ENCODE data around the gene LINC00305. TPM values are rescaled to one million over a fixed set of nuclear protein-coding genes. Genes with fewer than 3 reads are reported as not detected.

The LINC00305 gene
- total RNA-seq, 1 donor from 2014 or later: not detected

- DNase-seq (ENCODE audit: low spot score): no peak
- H3K27me3 Mint-ChIP-seq (ENCODE audit: insufficient read depth): peaks cover 2% of the 10 kb centered on the region
- no peaks in the 10 kb centered on the region for H3K9me3 Mint-ChIP-seq
- no peaks in the 10 kb centered on the region for H3K4me1 Mint-ChIP-seq (ENCODE audit: low read depth)
- intact Hi-C loops (cut with micrococcal nuclease): no loop called here
- H3K27ac Mint-ChIP-seq: no peak overlapping the region
- no peak overlapping the region for H3K4me3 Mint-ChIP-seq
- no peaks in the 10 kb centered on the region for H3K36me3 Mint-ChIP-seq (ENCODE audit: low read depth)
Measured at GRCh38 chr18:64142904-64143303, 6.0 kb downstream of the LINC00305 start.

GRCh38 chr18:64137914-64138313, 11.0 kb downstream of the LINC00305 start:
- no peak for DNase-seq (ENCODE audit: low spot score)
- H3K36me3 Mint-ChIP-seq (ENCODE audit: low read depth): no peaks in the 10 kb centered on the region
- H3K9me3 Mint-ChIP-seq: no peaks in the 10 kb centered on the region
- intact Hi-C loops (cut with micrococcal nuclease): no loop called here
- no peak overlapping the region for H3K4me3 Mint-ChIP-seq
- no peaks in the 10 kb centered on the region for H3K27me3 Mint-ChIP-seq (ENCODE audit: insufficient read depth)
- H3K27ac Mint-ChIP-seq: no peak overlapping the region
- H3K4me1 Mint-ChIP-seq (ENCODE audit: low read depth): no peaks in the 10 kb centered on the region

GRCh38 chr18:64134044-64134747, 14.7 kb downstream of the LINC00305 start:
- intact Hi-C loops (cut with micrococcal nuclease): no loop called here
- Mint-ChIP-seq H3K4me3 (no peak overlapping the region), H3K36me3 (ENCODE audit: low read depth) (no peaks in the 10 kb centered on the region), H3K4me1 (ENCODE audit: low read depth) (no peaks in the 10 kb centered on the region), H3K9me3 (no peaks in the 10 kb centered on the region), H3K27me3 (ENCODE audit: insufficient read depth) (no peaks in the 10 kb centered on the region), H3K27ac (no peak overlapping the region)
- no peak for DNase-seq (ENCODE audit: low spot score)

DNA sequence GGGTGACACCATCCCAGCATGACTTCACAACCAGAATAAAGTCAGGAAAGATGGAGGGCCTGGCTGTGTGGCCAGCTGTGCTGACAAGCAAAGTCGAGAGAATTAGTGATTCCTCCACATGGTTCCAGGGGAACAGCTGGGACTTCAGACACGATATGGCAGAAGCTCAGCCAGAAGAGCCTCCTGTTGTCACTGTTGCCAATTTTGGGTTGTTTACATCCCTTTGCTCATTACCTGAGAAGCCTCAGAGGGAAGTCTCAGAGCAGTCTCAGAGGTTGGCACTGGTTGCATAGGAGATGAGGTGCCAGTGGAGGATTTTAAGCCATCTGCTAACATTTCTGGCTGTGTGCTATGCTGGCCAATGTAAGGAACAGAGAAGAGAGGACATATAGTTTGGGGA, 16.0 kb downstream of the LINC00305 start:
- no peak for DNase-seq (ENCODE audit: low spot score)
- Mint-ChIP-seq H3K4me3 (no peak overlapping the region), H3K4me1 (ENCODE audit: low read depth) (no peaks in the 10 kb centered on the region), H3K36me3 (ENCODE audit: low read depth) (no peaks in the 10 kb centered on the region), H3K27ac (no peak overlapping the region), H3K9me3 (no peaks in the 10 kb centered on the region), H3K27me3 (ENCODE audit: insufficient read depth) (no peaks in the 10 kb centered on the region)
- intact Hi-C loops (cut with micrococcal nuclease): no loop called here

GRCh38 chr18:64131314-64131713, 17.6 kb downstream of the LINC00305 start:
- no peak for DNase-seq (ENCODE audit: low spot score)
- Mint-ChIP-seq H3K4me1 (ENCODE audit: low read depth) (no peaks in the 10 kb centered on the region), H3K4me3 (no peak overlapping the region)

GRCh38 chr18:64127172-64127571, 21.7 kb downstream of the LINC00305 start:
- no peak overlapping the region for H3K4me3 Mint-ChIP-seq
- H3K36me3 Mint-ChIP-seq (ENCODE audit: low read depth): no peaks in the 10 kb centered on the region
- no peaks in the 10 kb centered on the region for H3K4me1 Mint-ChIP-seq (ENCODE audit: low read depth)
- H3K27ac Mint-ChIP-seq: no peak overlapping the region
- H3K9me3 Mint-ChIP-seq: no peaks in the 10 kb centered on the region
- no peak for DNase-seq (ENCODE audit: low spot score)
- no peaks in the 10 kb centered on the region for H3K27me3 Mint-ChIP-seq (ENCODE audit: insufficient read depth)
- intact Hi-C loops (cut with micrococcal nuclease): no loop called here

More at GRCh38 chr18:64131314-64131713, 17.6 kb downstream of the LINC00305 start:
- Mint-ChIP-seq H3K27ac (no peak overlapping the region), H3K27me3 (ENCODE audit: insufficient read depth) (no peaks in the 10 kb centered on the region), H3K9me3 (no peaks in the 10 kb centered on the region), H3K36me3 (ENCODE audit: low read depth) (no peaks in the 10 kb centered on the region)
- intact Hi-C loops (cut with micrococcal nuclease): no loop called here

- no peak for DNase-seq (ENCODE audit: low spot score)
- Mint-ChIP-seq H3K4me3 (no peak overlapping the region), H3K9me3 (no peaks in the 10 kb centered on the region), H3K36me3 (ENCODE audit: low read depth) (no peaks in the 10 kb centered on the region), H3K27ac (no peak overlapping the region), H3K4me1 (ENCODE audit: low read depth) (no peaks in the 10 kb centered on the region), H3K27me3 (ENCODE audit: insufficient read depth) (no peaks in the 10 kb centered on the region)
- intact Hi-C loops (cut with micrococcal nuclease): no loop called here
Measured at GRCh38 chr18:64119916-64120315, 29.0 kb downstream of the LINC00305 start.

- Mint-ChIP-seq H3K36me3 (ENCODE audit: low read depth) (no peaks in the 10 kb centered on the region), H3K27ac (no peak overlapping the region), H3K27me3 (ENCODE audit: insufficient read depth) (no peaks in the 10 kb centered on the region), H3K4me3 (no peak overlapping the region), H3K9me3 (no peaks in the 10 kb centered on the region), H3K4me1 (ENCODE audit: low read depth) (no peaks in the 10 kb centered on the region)
- intact Hi-C loops (cut with micrococcal nuclease): no loop called here
- no peak for DNase-seq (ENCODE audit: low spot score)
Measured at GRCh38 chr18:64118406-64118805, 30.5 kb downstream of the LINC00305 start.

DNA sequence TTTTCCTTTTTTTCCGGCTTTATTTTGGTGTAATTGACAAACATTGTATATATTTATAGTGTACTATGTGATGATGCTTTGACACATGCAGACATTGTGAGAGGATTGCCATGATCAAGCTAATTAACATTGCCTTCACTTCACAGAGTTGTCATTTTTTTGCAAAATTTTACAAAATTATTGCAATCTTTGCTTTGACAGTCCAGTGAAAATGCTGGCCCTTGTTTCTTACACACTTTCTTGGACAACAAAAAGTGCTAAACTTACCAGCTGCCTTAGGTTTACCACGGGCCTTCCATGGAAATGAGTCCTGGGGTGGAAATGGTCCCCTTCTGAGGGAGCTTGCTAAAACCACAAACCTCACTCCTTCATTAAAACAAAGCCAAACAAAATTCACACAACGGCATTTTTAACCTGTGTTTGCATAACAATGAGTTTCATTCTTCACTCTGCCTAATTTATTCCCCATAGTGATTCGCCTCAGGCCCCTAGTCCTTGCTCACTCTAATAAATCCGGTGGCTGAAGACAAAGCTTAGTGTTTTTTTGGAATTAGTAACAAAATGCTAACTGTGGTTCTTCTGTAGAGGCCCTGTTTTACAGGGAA, 32.2 kb downstream of the LINC00305 start:
- H3K4me1 Mint-ChIP-seq (ENCODE audit: low read depth): no peaks in the 10 kb centered on the region
- intact Hi-C loops (cut with micrococcal nuclease): no loop called here
- no peaks in the 10 kb centered on the region for H3K27me3 Mint-ChIP-seq (ENCODE audit: insufficient read depth)
- no peaks in the 10 kb centered on the region for H3K36me3 Mint-ChIP-seq (ENCODE audit: low read depth)
- no peak for DNase-seq (ENCODE audit: low spot score)
- no peaks in the 10 kb centered on the region for H3K9me3 Mint-ChIP-seq
- H3K4me3 Mint-ChIP-seq: no peak overlapping the region
- H3K27ac Mint-ChIP-seq: no peak overlapping the region

DNA sequence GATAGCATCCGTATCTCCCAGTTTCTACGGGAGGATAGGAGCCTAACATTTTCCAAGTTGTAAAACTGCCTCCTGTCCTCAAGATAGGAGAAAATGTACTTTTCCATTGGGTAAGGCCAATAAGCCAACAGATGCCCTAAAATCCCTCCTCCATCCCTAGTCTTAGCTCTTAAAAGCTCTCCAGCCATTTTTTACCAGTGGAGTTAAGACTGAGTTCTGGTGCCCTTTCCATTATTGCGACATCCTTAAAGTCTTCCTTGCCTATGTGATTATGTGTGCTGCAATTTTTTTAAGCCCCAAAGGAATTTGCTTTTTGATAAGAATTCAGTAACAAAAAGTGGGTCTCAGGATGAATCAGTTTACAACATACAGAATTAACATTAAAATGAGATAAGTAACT, 33.0 kb downstream of the LINC00305 start:
- intact Hi-C loops (cut with micrococcal nuclease): no loop called here
- Mint-ChIP-seq H3K4me1 (ENCODE audit: low read depth) (no peaks in the 10 kb centered on the region), H3K36me3 (ENCODE audit: low read depth) (no peaks in the 10 kb centered on the region), H3K27me3 (ENCODE audit: insufficient read depth) (no peaks in the 10 kb centered on the region), H3K4me3 (no peak overlapping the region), H3K9me3 (no peaks in the 10 kb centered on the region), H3K27ac (no peak overlapping the region)
- DNase-seq (ENCODE audit: low spot score): no peak

GRCh38 chr18:64111950-64112349, 36.9 kb downstream of the LINC00305 start:
- Mint-ChIP-seq H3K4me1 (ENCODE audit: low read depth) (no peaks in the 10 kb centered on the region), H3K4me3 (no peak overlapping the region), H3K27me3 (ENCODE audit: insufficient read depth) (no peaks in the 10 kb centered on the region), H3K27ac (no peak overlapping the region), H3K9me3 (no peaks in the 10 kb centered on the region), H3K36me3 (ENCODE audit: low read depth) (no peaks in the 10 kb centered on the region)
- no peak for DNase-seq (ENCODE audit: low spot score)
- intact Hi-C loops (cut with micrococcal nuclease): no loop called here

DNA sequence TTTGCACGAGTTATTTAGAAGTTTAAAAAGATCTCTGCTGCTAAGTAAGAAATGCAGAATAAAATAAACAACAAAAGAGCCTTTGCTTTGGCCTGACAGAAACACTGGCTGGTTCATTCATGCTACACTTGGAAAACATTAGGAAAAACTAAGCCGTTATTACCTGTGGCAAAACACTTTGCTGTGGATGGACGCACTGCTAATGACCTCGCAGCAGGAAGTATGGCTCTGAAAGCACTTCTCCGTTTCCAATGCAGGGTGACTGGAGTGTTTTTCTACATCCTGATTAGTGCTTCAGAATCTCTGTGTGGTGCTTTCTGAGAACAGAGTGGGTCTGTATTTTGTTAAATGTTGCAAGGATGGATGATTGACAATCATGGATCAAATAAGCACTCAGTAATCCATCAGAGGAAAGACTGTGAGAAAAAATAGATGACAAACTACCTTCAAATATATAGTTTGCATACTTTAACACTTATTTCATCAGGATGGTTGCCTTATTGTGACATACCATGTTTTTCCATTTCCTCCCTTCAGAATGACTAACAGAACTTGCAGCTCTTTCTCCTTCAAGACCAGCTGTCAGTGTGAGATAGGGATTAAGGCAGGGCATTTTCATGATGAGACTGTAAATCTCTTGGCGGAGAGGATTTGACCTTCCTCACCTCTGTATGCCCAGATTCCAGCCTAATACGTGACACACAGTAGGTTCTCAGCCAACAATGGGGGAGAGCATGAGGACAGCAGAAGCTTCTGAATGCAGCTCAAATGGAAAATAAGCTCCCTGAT, 38.0 kb downstream of the LINC00305 start:
- no peaks in the 10 kb centered on the region for H3K4me1 Mint-ChIP-seq (ENCODE audit: low read depth)
- no peak overlapping the region for H3K4me3 Mint-ChIP-seq
- intact Hi-C loops (cut with micrococcal nuclease): no loop called here
- H3K36me3 Mint-ChIP-seq (ENCODE audit: low read depth): no peaks in the 10 kb centered on the region
- H3K9me3 Mint-ChIP-seq: no peaks in the 10 kb centered on the region
- no peaks in the 10 kb centered on the region for H3K27me3 Mint-ChIP-seq (ENCODE audit: insufficient read depth)
- no peak for DNase-seq (ENCODE audit: low spot score)
- no peak overlapping the region for H3K27ac Mint-ChIP-seq

- Mint-ChIP-seq H3K36me3 (ENCODE audit: low read depth) (no peaks in the 10 kb centered on the region), H3K4me3 (no peak overlapping the region), H3K9me3 (no peaks in the 10 kb centered on the region), H3K27ac (no peak overlapping the region), H3K27me3 (ENCODE audit: insufficient read depth) (no peaks in the 10 kb centered on the region), H3K4me1 (ENCODE audit: low read depth) (no peaks in the 10 kb centered on the region)
- DNase-seq (ENCODE audit: low spot score): no peak
- intact Hi-C loops (cut with micrococcal nuclease): no loop called here
Measured at GRCh38 chr18:64103986-64104385, 44.9 kb downstream of the LINC00305 start.
